ENCODE results near the gene SORBS1.

The SORBS1 gene

DNA sequence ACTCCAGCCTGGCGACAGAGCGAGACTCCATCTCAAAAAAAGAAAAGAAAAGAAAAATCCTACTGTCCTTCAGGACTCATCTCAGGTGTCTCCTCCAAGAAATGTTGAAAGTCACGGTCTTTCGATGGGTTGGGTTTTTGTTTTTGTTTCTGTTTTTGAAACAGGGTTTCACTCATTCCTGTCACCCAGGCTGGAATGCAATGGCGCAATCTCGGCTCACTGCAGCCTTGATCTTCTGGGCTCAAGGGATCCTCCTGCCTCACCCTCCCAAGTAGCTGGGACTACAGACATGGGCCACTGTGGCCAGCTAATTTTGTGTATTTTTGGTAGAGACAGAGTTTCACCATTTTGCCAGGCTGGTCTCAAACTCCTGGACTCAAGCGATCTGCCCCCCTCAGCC lies 3.1 kb upstream of the SORBS1 start:
- DNase-seq: no peak

- no peak for DNase-seq
Measured at GRCh38 chr10:95562341-95562965, 1.3 kb upstream of the SORBS1 start.

DNA sequence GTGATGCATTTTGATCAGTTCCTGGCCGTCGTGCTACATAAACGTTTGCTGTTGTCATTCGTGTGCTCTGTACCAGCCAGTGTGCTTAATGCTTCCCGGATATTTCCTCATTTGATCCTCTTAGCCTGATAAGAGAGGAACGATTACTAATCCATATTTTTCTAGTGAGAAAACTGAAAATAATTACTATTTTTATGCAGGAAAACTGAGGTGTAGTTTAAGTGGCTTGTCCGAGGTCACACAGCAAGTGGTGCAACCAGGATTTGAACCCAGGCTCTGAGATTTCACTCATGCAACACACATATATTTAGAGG lies 650 bp upstream of the SORBS1 start:
- no peak for DNase-seq

DNA sequence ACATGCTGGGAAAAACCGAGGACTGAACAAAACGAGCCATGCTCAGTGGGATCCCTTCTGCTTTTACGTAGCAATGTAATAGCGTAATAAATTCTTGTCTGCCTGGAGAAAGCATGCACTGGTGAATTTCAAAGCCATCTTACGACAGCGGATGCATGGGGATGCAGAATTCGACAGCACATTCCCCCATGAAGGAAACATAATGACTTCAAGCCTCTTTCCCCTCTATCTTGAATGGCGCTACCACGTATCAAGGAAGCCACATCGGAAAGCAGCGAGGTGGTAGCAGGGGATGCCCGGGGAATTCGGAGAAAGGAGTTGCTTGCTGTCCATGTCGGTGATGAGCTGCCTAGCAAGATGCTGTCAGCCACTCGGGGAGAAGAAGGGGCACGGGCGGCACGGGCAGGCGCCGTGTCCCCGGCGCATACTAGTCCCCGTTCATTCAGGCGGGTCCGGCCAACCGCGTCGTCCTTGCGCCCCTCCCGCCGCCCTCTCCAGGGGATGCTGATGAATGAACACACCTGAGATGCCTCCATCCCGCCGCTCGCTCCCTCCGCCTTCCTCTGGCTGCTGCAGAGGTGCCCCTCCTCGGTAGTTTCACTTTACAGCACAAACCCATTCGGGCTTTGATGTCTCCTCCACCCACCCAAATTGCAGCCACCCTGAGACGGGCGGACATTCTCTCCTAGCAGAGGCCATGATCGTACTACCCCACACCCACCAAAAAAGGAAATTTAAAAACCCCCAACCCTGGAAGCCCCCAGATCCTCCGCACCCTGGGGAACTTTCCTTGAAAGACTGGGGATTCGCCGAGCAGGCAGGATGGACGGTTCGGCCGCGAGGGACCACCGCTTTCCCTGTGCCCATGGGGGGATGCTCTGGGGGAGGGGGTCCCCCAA lies 644 bp downstream of the SORBS1 start:
- DNase-seq: peak; percentile 69

DNA sequence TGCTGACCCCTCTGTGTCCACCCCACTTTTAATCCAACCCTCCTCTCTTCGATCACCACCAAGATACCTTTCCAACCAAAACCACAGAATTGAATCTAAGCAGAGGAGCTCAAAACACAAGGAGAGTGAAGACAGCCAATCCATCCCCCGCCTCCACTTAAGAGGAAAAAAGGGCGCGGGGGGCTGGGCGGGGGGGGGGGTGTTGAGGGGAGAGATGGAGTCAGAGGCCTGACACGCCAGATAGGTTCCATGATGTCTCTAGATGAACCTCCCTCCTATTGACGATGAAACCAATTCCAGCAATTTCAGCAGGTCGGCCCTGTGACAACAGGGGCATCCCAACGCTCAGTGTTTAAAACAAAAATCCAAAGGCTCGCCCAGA lies 1.3 kb downstream of the SORBS1 start:
- DNase-seq: no peak

GRCh38 chr10:95559471-95559870 lies 1.7 kb downstream of the SORBS1 start:
- DNase-seq: no peak

- no peak for DNase-seq
Measured at GRCh38 chr10:95558593-95559320, 2.4 kb downstream of the SORBS1 start.

DNA sequence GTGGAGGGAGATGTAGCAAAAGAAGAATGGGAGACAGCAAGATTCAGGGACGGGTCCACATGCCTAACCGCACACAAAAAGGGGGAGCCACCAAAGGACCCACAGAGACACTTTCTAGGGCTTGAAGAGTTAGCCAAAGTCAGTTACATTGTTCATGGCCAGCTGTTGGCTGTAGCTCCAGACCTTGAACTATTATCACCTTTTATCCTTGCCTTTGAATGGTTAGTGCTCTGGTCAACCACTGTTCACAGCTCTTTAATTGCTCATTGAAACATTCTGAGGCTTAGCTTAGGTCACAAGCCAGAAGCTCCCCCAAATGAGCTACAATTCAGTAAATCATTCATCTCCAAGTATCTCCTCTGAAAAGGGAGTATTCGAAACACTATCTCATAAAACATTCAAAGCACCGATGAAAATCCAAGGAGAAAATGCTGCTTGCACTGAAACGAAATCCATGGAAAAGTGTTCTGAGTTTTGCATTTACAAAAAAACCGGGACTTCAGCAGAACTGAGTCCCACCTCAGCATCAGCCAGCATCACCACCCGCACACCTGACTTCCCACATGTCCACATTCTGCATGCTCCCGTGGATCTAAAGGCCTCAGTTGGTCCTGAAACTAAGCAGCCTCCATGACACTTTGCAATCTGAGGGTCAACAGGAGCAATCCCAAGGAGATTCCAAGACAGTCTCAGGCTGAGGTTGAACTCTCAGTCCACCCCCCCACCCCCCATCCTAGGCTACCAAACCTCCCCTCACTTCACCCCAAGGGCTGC lies 4.0 kb downstream of the SORBS1 start:
- DNase-seq: no peak

DNA sequence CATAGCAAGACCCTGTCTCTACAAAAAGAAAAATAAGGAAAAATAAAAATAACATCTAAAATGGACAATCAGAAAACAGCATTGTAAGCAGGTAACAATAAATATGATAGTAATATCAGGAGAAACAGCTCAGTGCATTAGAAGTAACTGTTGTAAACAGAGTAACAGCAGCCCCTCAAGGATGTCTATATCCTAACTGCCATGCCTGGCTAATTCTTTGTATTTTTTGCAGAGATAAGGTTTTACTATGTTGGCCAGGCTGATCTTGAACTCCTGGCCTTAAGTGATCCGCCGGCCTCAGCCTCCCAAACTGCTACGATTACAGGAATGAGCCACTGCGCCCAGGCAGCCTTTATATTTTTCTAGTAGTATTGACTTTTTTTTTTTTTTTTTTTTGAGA lies 7.5 kb downstream of the SORBS1 start:
- no peak for DNase-seq

DNA sequence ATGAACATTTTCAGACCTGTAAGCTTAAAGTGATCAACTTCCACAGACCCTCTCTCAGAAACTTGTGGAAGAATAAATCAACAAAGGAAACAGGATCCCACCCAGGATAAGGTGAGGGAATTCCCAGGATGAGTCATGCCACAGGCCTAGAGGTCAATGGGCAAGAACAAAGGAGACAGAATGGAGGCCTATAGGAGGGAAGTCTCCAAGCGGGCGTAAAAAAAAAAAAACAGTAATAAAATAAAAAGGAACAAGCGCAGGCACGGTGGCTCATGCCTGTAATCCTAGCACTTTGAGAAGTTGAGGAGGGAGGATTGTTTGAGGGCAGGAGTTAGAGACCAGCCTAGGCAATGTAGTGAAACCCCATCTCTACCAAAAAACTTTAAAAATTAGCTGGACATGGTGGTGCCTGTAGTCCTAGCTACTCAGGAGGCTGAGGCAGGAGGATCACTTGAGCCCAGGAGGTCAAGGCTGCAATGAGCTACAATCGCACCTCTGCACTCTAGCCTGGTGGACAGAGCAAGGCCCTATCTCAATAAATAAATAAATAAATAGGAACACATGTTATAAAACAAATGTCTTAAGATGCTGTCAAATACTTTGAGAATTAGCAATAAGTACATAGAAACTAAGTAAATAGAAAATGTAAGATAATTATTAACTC lies 8.4 kb downstream of the SORBS1 start:
- DNase-seq: no peak

- DNase-seq: no peak
Measured at GRCh38 chr10:95550073-95550672, 11.0 kb downstream of the SORBS1 start.

- no peak for DNase-seq
Measured at GRCh38 chr10:95547791-95548435, 13.3 kb downstream of the SORBS1 start.

GRCh38 chr10:95547197-95547596 lies 14.0 kb downstream of the SORBS1 start:
- no peak for DNase-seq

- DNase-seq: no peak
Measured at GRCh38 chr10:95545981-95546380, 15.2 kb downstream of the SORBS1 start.

- no peak for DNase-seq
Measured at GRCh38 chr10:95544783-95545500, 16.2 kb downstream of the SORBS1 start.

- no peak for DNase-seq
Measured at GRCh38 chr10:95543459-95543858, 17.7 kb downstream of the SORBS1 start.

- DNase-seq: no peak
Measured at GRCh38 chr10:95542761-95543160, 18.4 kb downstream of the SORBS1 start.

DNA sequence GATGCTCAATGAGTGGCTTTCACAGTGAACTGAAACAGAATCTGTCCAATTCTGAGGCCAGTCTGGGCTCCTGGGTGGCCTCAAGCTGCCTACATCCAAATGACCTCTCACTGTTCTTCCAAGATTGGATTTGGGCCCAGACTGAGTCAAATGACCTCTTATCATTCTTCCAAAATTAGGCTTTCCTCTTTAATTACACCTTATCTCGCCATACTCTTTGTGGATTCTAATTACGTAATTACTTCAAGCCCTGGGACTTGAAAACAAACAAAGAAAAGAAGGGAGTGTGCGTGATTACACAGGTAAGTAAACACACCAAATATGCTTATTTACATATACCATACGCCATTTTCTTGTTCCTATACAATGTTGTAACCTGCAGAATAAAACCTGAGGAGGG lies 18.8 kb downstream of the SORBS1 start:
- DNase-seq: no peak

GRCh38 chr10:95540514-95541052 lies 20.6 kb downstream of the SORBS1 start:
- no peak for DNase-seq

DNA sequence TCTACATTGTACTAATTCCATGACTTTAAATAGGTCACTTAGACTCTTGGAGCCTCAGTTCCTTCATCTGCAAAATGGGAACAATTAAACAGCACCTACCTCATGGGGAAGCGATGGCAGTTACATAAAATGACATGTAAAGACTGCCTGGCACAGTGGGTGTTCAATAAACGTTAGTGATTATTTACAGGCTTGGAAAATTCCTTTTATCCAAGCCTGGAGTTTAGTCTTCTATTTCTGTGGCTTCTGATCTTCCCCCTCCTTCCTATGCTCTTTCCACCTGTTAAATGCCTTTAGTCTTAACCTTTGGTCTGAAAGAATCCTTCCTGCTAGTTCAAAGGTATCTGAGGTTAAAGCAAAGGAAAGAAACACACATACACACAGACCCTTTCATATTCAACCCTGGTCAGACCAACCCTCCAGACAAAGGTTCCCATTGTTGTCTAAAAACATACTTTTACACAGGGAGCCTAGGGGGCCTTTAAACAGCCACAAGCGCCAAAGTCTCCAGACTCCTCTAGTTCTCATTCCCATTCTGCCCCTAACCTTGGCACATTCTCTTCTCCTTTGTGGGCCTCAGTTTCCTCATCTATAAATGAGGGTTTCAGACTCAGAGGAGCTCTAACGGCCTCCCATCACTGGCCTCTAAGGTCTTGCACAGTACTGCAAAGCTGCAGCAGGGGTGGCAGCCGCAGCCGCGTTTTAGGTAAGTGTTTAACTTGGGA lies 21.4 kb downstream of the SORBS1 start:
- DNase-seq: no peak

Measured in activated CD8-positive, alpha-beta memory T cell treated with anti-CD3 and anti-CD28 coated beads, Interleukin-2, amount 50 U/mL, for 48 hours (primary cell).